H9 (cell line): ENCODE results near the gene ZCCHC7. TPM values are rescaled to one million over a fixed set of nuclear protein-coding genes. Genes with fewer than 3 reads are reported as not detected.

ENCODE experiments used
- DNase-seq: peaks from one replicate; pipeline ENCODE4 v3.0.0-alpha.2; 2017
- H2AFZ ChIP-seq: one replicate; pipeline ENCODE4 v1.6.1; 2013; ENCODE audit warnings: mild to moderate bottlenecking, low read length, control low read depth, moderate library complexity
- H2AK5ac ChIP-seq: 2 replicates; pipeline ENCODE4 v1.6.1; 2013; ENCODE audit warnings: low read length, control low read depth, mixed read lengths; ENCODE audit not compliant: insufficient read length
- H2BK120ac ChIP-seq: one replicate; pipeline ENCODE4 v1.6.1; 2013; ENCODE audit warnings: low read depth, mild to moderate bottlenecking, low read length, control low read depth, inconsistent platforms; ENCODE audit not compliant: poor library complexity, severe bottlenecking
- H2BK12ac ChIP-seq: 2 replicates; pipeline ENCODE4 v1.6.1; 2013; ENCODE audit warnings: low read length, control low read depth, mixed read lengths, low read depth; ENCODE audit not compliant: insufficient read length
- H2BK15ac ChIP-seq: 2 replicates; pipeline ENCODE4 v1.6.1; 2013; ENCODE audit warnings: low read depth, low read length, control low read depth
- H2BK20ac ChIP-seq: one replicate; pipeline ENCODE4 v1.6.1; 2013; ENCODE audit warnings: low read depth, mild to moderate bottlenecking, low read length, control low read depth, inconsistent platforms; ENCODE audit not compliant: poor library complexity, severe bottlenecking
- H2BK5ac ChIP-seq: 2 replicates; pipeline ENCODE4 v1.6.1; 2013; ENCODE audit warnings: low read length, control low read depth, mixed read lengths; ENCODE audit not compliant: insufficient read length
- H3K14ac ChIP-seq: 2 replicates; pipeline ENCODE4 v1.6.1; 2013; ENCODE audit warnings: low read length, control low read depth; ENCODE audit not compliant: insufficient read depth
- H3K18ac ChIP-seq: 2 replicates; pipeline ENCODE4 v1.6.1; 2013; ENCODE audit warnings: low read depth, mild to moderate bottlenecking, mixed read lengths, low read length, control low read depth; ENCODE audit not compliant: insufficient read length
- H3K23ac ChIP-seq: 2 replicates; pipeline ENCODE4 v1.6.1; 2013; ENCODE audit warnings: low read length, control low read depth, mixed read lengths, low read depth; ENCODE audit not compliant: insufficient read length
- H3K23me2 ChIP-seq: 2 replicates; pipeline ENCODE4 v1.6.1; 2013; ENCODE audit warnings: low read depth, mild to moderate bottlenecking, mixed read lengths, low read length, control low read depth; ENCODE audit not compliant: insufficient read length, poor library complexity, severe bottlenecking
- H3K27ac ChIP-seq: 2 replicates; pipeline ENCODE4 v1.5.1; 2013; ENCODE audit warnings: low read length, control low read depth, mixed read lengths, low read depth; ENCODE audit not compliant: insufficient read length
- H3K27me3 ChIP-seq: 2 replicates; pipeline ENCODE4 v1.6.1; 2013; ENCODE audit warnings: low read length, control low read depth, inconsistent platforms; ENCODE audit not compliant: insufficient read depth
- H3K4ac ChIP-seq: 2 replicates; pipeline ENCODE4 v1.6.1; 2013; ENCODE audit warnings: low read depth, mild to moderate bottlenecking, control low read depth, inconsistent platforms, low read length, moderate library complexity
- H3K4me1 ChIP-seq: 2 replicates; pipeline ENCODE4 v1.6.1; 2013; ENCODE audit warnings: low read length, control low read depth, inconsistent platforms; ENCODE audit not compliant: insufficient read depth
- H3K4me2 ChIP-seq: 2 replicates; pipeline ENCODE4 v1.6.1; 2013; ENCODE audit warnings: low read length, control low read depth, mixed read lengths; ENCODE audit not compliant: insufficient read length, insufficient read depth
- H3K56ac ChIP-seq: 2 replicates; pipeline ENCODE4 v1.6.1; 2013; ENCODE audit warnings: low read depth, mild to moderate bottlenecking, mixed read lengths, low read length, control low read depth; ENCODE audit not compliant: insufficient read length
- H3K79me1 ChIP-seq: 2 replicates; pipeline ENCODE4 v1.6.1; 2013; ENCODE audit warnings: low read depth, mild to moderate bottlenecking, moderate library complexity, low read length, control low read depth, inconsistent platforms; ENCODE audit not compliant: insufficient read depth, poor library complexity, severe bottlenecking
- H3K79me2 ChIP-seq: 2 replicates; pipeline ENCODE4 v1.6.1; 2013; ENCODE audit warnings: low read length, control low read depth, inconsistent platforms; ENCODE audit not compliant: insufficient read depth
- H3K9ac ChIP-seq: 2 replicates; pipeline ENCODE4 v1.6.1; 2013; ENCODE audit warnings: low read length, control low read depth, mixed read lengths; ENCODE audit not compliant: insufficient read length; ENCODE audit errors: extremely low read depth
- H3K9me3 ChIP-seq: one replicate; pipeline ENCODE4 v1.6.1; 2013; ENCODE audit warnings: low read depth, low read length, inconsistent platforms; ENCODE audit not compliant: control insufficient read depth
- H3T11ph ChIP-seq: one replicate; pipeline ENCODE4 v1.6.1; 2013; ENCODE audit warnings: mild to moderate bottlenecking, low read length, control low read depth, inconsistent platforms
- H4K20me1 ChIP-seq: one replicate; pipeline ENCODE4 v1.6.1; 2013; ENCODE audit not compliant: control insufficient read depth, insufficient read length, insufficient read depth
- H4K5ac ChIP-seq: 2 replicates; pipeline ENCODE4 v1.6.1; 2013; ENCODE audit warnings: low read depth, mild to moderate bottlenecking, mixed read lengths, low read length, control low read depth; ENCODE audit not compliant: insufficient read length
- H4K8ac ChIP-seq: replicated peaks from 2 replicates; pipeline ENCODE4 v1.6.1; 2013; ENCODE audit warnings: low read length, control low read depth, mixed read lengths, low read depth; ENCODE audit not compliant: insufficient read length
- H4K91ac ChIP-seq: 2 replicates; pipeline ENCODE4 v1.6.1; 2013; ENCODE audit warnings: low read depth, mild to moderate bottlenecking, moderate library complexity, mixed read lengths, low read length, control low read depth; ENCODE audit not compliant: insufficient read length
- H3K27ac Mint-ChIP-seq, 3 experiments: 2 replicates in 2 of 3; 3 replicates in 1 of 3; pipeline ENCODE4 v1.8.0; 2020 to 2021; ENCODE audit warnings: mixed read lengths in 3 of 3, mild to moderate bottlenecking in 1 of 3, moderate library complexity in 1 of 3
- H3K27me3 Mint-ChIP-seq: 2 replicates; pipeline ENCODE4 v1.8.0; 2021; ENCODE audit warnings: low read depth, mild to moderate bottlenecking, moderate library complexity, mixed read lengths
- H3K36me3 Mint-ChIP-seq, 3 experiments: 2 replicates in 2 of 3; 3 replicates in 1 of 3; pipeline ENCODE4 v1.8.0; 2020 to 2021; ENCODE audit warnings: low read depth in 3 of 3, mixed read lengths in 3 of 3; ENCODE audit not compliant: insufficient read depth in 1 of 3
- H3K4me1 Mint-ChIP-seq, 2 experiments: 2 replicates each; pipeline ENCODE4 v1.8.0; 2020; ENCODE audit warnings: mixed read lengths in 2 of 2
- H3K4me3 Mint-ChIP-seq, 2 experiments: 2 replicates in 1 of 2; 3 replicates in 1 of 2; pipeline ENCODE4 v1.8.0; 2020 to 2021; ENCODE audit warnings: mild to moderate bottlenecking in 2 of 2, mixed read lengths in 2 of 2, moderate library complexity in 1 of 2
- H3K9me3 Mint-ChIP-seq, 2 experiments: 2 replicates in 1 of 2; 3 replicates in 1 of 2; pipeline ENCODE4 v1.8.0; 2020; ENCODE audit warnings: mild to moderate bottlenecking in 2 of 2, mixed read lengths in 2 of 2, moderate library complexity in 1 of 2
- WGBS: extraction: QIAGEN DNeasy Blood & Tissue Kit; methylation state at CpG from one replicate; pipeline ENCODE4 v1.1.7; 2013; ENCODE audit warnings: missing lambda C conversion rate, low lambda C conversion rate, mixed read lengths; ENCODE audit not compliant: insufficient read length; ENCODE audit errors: extremely low coverage; 5-methylcytosine and 5-hydroxymethylcytosine counted together
- total RNA-seq: library from RNA; stranded (reverse); gene quantifications from 2 replicates; pipeline ENCODE4 v1.2.1, GENCODE V29; 2021
- TF ChIP-seq, protein P1 (sequence below): fragments of 200-600 bp; sonication (generic); conservative IDR thresholded peaks from 3 replicates; pipeline ENCODE4 v1.8.0; 2021; ENCODE audit warnings: antibody characterized with exemption, mild to moderate bottlenecking

The ZCCHC7 gene
- total RNA-seq, 1 experiment from 2014 or later = 20.3 TPM

DNA sequence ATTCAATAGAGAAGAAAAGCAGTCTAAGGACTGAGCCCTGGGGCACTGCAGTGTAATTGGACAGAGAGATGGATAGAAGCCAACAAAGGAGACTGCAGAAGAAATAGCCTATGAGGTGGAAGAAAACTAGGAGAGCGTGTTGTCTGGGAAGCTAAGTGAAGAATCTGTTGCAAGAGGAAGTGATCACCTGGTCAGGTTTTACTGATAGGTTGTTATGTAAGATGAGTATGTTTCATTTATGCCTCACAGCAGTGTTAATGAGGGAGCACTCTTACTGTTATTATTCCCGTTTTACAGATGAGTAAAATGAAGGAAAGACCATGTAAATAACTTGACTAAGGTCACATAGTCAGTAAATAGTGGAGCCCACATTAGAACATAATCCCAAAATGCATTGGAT is 222.1 kb downstream of the ZCCHC7 start:
- Histone ChIP-seq H3K9ac (no peak overlapping the region), H3K4me2 (no peak overlapping the region), H2AFZ (no peak overlapping the region), H3T11ph (no peak overlapping the region), H4K91ac (no peak overlapping the region), H3K9me3 (no peaks in the 10 kb centered on the region), H2AK5ac (no peak overlapping the region), H2BK20ac (no peak overlapping the region), H3K27ac (no peak overlapping the region), H3K4ac (no peak overlapping the region), H2BK120ac (no peak overlapping the region), H3K79me2 (no peaks in the 10 kb centered on the region), H2BK5ac (no peak overlapping the region), H4K8ac (no peak overlapping the region), H3K27me3 (no peaks in the 10 kb centered on the region), H3K23me2 (no peaks in the 10 kb centered on the region), H3K18ac (no peak overlapping the region), H2BK15ac (no peak overlapping the region), H3K79me1 (no peaks in the 10 kb centered on the region), H2BK12ac (no peak overlapping the region), H3K56ac (no peak overlapping the region), H4K5ac (no peak overlapping the region), H3K14ac (no peak overlapping the region), H3K23ac (no peak overlapping the region), H3K4me1 (peaks cover 4% of the 10 kb centered on the region; the same call in 1 of the 2 replicates), H4K20me1 (no peaks in the 10 kb centered on the region)
- no peak overlapping the region for H3K4me3 Mint-ChIP-seq
- no peaks in the 10 kb centered on the region for H3K27me3 Mint-ChIP-seq
- no peak overlapping the region for H3K27ac Mint-ChIP-seq
- DNase-seq = no peak
- TF ChIP-seq, protein P1, sequence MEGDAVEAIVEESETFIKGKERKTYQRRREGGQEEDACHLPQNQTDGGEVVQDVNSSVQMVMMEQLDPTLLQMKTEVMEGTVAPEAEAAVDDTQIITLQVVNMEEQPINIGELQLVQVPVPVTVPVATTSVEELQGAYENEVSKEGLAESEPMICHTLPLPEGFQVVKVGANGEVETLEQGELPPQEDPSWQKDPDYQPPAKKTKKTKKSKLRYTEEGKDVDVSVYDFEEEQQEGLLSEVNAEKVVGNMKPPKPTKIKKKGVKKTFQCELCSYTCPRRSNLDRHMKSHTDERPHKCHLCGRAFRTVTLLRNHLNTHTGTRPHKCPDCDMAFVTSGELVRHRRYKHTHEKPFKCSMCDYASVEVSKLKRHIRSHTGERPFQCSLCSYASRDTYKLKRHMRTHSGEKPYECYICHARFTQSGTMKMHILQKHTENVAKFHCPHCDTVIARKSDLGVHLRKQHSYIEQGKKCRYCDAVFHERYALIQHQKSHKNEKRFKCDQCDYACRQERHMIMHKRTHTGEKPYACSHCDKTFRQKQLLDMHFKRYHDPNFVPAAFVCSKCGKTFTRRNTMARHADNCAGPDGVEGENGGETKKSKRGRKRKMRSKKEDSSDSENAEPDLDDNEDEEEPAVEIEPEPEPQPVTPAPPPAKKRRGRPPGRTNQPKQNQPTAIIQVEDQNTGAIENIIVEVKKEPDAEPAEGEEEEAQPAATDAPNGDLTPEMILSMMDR = no peak
- H3K36me3 Mint-ChIP-seq = no peaks in the 10 kb centered on the region
- peaks cover 9 to 12% of the 10 kb centered on the region in 2 experiments for H3K4me1 Mint-ChIP-seq
- no CpG with 5 or more reads among the region's 2 CpGs for WGBS
- H3K9me3 Mint-ChIP-seq = no peaks in the 10 kb centered on the region
